ENCODE data around the gene PXT1.
"Not testable (repeated sequence)": the region's sequence is repeated elsewhere in the genome, so short reads cannot be mapped to it uniquely, and the experiment has no call there.

The PXT1 gene

GRCh38 chr6:36443471-36444428 is 1.1 kb upstream of the PXT1 start:
- no peak for DNase-seq

- no peak for DNase-seq
Measured at GRCh38 chr6:36442103-36442670, 467 bp downstream of the PXT1 start.

GRCh38 chr6:36441307-36441894 is 1.3 kb downstream of the PXT1 start:
- DNase-seq, result peak; percentile 44 to 62 (median 52)

- DNase-seq, result no peak
Measured at GRCh38 chr6:36436466-36436865, 6.2 kb downstream of the PXT1 start.

GRCh38 chr6:36432151-36432671 is 10.4 kb downstream of the PXT1 start:
- DNase-seq, result no peak

- no peak for DNase-seq
Measured at GRCh38 chr6:36431197-36431596, 11.5 kb downstream of the PXT1 start.

- no peak for DNase-seq
Measured at GRCh38 chr6:36430351-36430750, 12.3 kb downstream of the PXT1 start.

- no peak for DNase-seq
Measured at GRCh38 chr6:36428911-36429310, 13.7 kb downstream of the PXT1 start.

GRCh38 chr6:36426622-36427021 is 16.0 kb downstream of the PXT1 start:
- DNase-seq, result no peak

- DNase-seq, result peak; percentile 95 to 98 (median 96)
Measured at GRCh38 chr6:36423101-36423824, 19.4 kb downstream of the PXT1 start.

- DNase-seq, result no peak
Measured at GRCh38 chr6:36422714-36423100, 19.9 kb downstream of the PXT1 start.

GRCh38 chr6:36419310-36419709 is 23.3 kb downstream of the PXT1 start:
- DNase-seq, result no peak

GRCh38 chr6:36418558-36418957 is 24.1 kb downstream of the PXT1 start:
- DNase-seq, result no peak

- DNase-seq, result no peak
Measured at GRCh38 chr6:36414481-36414880, 28.2 kb downstream of the PXT1 start.

GRCh38 chr6:36413489-36414480 is 28.9 kb downstream of the PXT1 start:
- DNase-seq, result no peak

- DNase-seq, result not testable (repeated sequence)
Measured at GRCh38 chr6:36409718-36410117, 32.9 kb downstream of the PXT1 start.

- DNase-seq, result no peak
Measured at GRCh38 chr6:36404164-36404563, 38.5 kb downstream of the PXT1 start.

GRCh38 chr6:36402481-36402880 is 40.2 kb downstream of the PXT1 start:
- no peak for DNase-seq

GRCh38 chr6:36399970-36400369 is 42.7 kb downstream of the PXT1 start:
- no peak for DNase-seq

- no peak for DNase-seq
Measured at GRCh38 chr6:36392621-36393020, 50.0 kb downstream of the PXT1 start.

- DNase-seq, result no peak
Measured at GRCh38 chr6:36389353-36389752, 53.3 kb downstream of the PXT1 start.
